Suprapubic skin (tissue), 4 donors: ENCODE data around the gene LRRC75A. TPM values are rescaled to one million over a fixed set of nuclear protein-coding genes. Genes with fewer than 3 reads are reported as not detected.
"Not testable (repeated sequence)": the region's sequence is repeated elsewhere in the genome, so short reads cannot be mapped to it uniquely, and the experiment has no call there.

Source experiments
- DNase-seq, 2 donors: peaks; one replicate each; pipeline ENCODE4 v3.0.0-alpha.2; 2019; ENCODE audit warnings: low spot score in 2 of 2
- H3K27ac ChIP-seq: fragments of 200-600 bp; sonication (generic); one replicate; pipeline ENCODE4 v1.5.1; 2019
- H3K27me3 ChIP-seq: fragments of 200-600 bp; sonication (generic); one replicate; pipeline ENCODE4 v1.5.1; 2019
- H3K36me3 ChIP-seq: fragments of 200-600 bp; sonication (generic); one replicate; pipeline ENCODE4 v1.5.1; 2019
- H3K4me1 ChIP-seq: fragments of 200-600 bp; sonication (generic); one replicate; pipeline ENCODE4 v1.5.1; 2019
- H3K4me3 ChIP-seq: fragments of 200-600 bp; sonication (generic); one replicate; pipeline ENCODE4 v1.5.1; 2019; ENCODE audit warnings: mild to moderate bottlenecking
- H3K9me3 ChIP-seq: fragments of 200-600 bp; sonication (generic); one replicate; pipeline ENCODE4 v1.5.1; 2019
- CTCF ChIP-seq, 2 donors: fragments of 200-600 bp in 1 of 2; fragments of 450-650 bp in 1 of 2; sonication (generic) in 1 of 2; IDR thresholded peaks; one replicate each; pipeline ENCODE4 v1.5.1; 2016 to 2019; ENCODE audit warnings: antibody characterized with exemption in 2 of 2, mild to moderate bottlenecking in 1 of 2, moderate library complexity in 1 of 2
- EP300 ChIP-seq: sonication (generic); formaldehyde crosslinking; IDR thresholded peaks from one replicate; pipeline ENCODE4 v1.6.1; 2017; ENCODE audit warnings: antibody characterized with exemption
- POLR2A ChIP-seq, 2 donors: fragments of 450-650 bp; IDR thresholded peaks; one replicate each; pipeline ENCODE4 v1.6.1; 2017; ENCODE audit warnings: antibody characterized with exemption in 2 of 2, mild to moderate bottlenecking in 2 of 2, moderate library complexity in 2 of 2
- POLR2AphosphoS5 ChIP-seq, 3 donors: sonication (generic); formaldehyde crosslinking; IDR thresholded peaks; one replicate each; pipeline ENCODE4 v1.6.1; 2017; ENCODE audit warnings: antibody characterized with exemption in 3 of 3
- WGBS: methylation state at CpG from one replicate; pipeline ENCODE4 v1.1.5; 2018; 5-methylcytosine and 5-hydroxymethylcytosine counted together
- total RNA-seq, 4 donors: library from RNA; depleted of rRNA; stranded (reverse); fragments of >200 nt; gene quantifications; one replicate each; pipeline ENCODE4 v1.1.0, GENCODE V29; 2016

Gene LRRC75A
- total RNA-seq, 4 donors from 2014 or later: 0.64 to 0.99 (median 0.90) TPM

- DNase-seq: no peak
- 6% methylated on average over 56 of the region's 67 CpGs for WGBS
- Histone ChIP-seq H3K27ac (peak overlapping the region; percentile 41), H3K9me3 (no peaks in the 10 kb centered on the region), H3K27me3 (no peaks in the 10 kb centered on the region), H3K4me1 (peaks cover 20% of the 10 kb centered on the region), H3K4me3 (peak overlapping the region; percentile 56), H3K36me3 (no peaks in the 10 kb centered on the region)
- no peak for TF ChIP-seq POLR2A (IDR thresholded peaks at IDR 0.05)
- TF ChIP-seq POLR2AphosphoS5 (IDR thresholded peaks at IDR 0.05): no peak
- TF ChIP-seq EP300: no peak
- TF ChIP-seq CTCF (IDR thresholded peaks at IDR 0.05): no peak
Measured at GRCh38 chr17:16406742-16407674, 85.0 kb downstream of the LRRC75A start.

GRCh38 chr17:16403847-16404246, 88.1 kb downstream of the LRRC75A start:
- peaks cover 20% of the 10 kb centered on the region for H3K4me1 ChIP-seq
- H3K27ac ChIP-seq, H3K27me3 ChIP-seq, H3K9me3 ChIP-seq, DNase-seq, H3K4me3 ChIP-seq, H3K36me3 ChIP-seq: not testable (repeated sequence)
- WGBS: 91% methylated on average over 9 of the region's 9 CpGs

- DNase-seq: no peak
- H3K27ac ChIP-seq: no peak overlapping the region
- H3K4me3 ChIP-seq: no peak overlapping the region
- no peak for TF ChIP-seq EP300
- no peak for TF ChIP-seq POLR2AphosphoS5 (IDR thresholded peaks at IDR 0.05)
- TF ChIP-seq POLR2A (IDR thresholded peaks at IDR 0.05): no peak
- TF ChIP-seq CTCF (IDR thresholded peaks at IDR 0.05): no peak
- H3K4me1 ChIP-seq: no peaks in the 10 kb centered on the region
- 51% methylated on average over 9 of the region's 9 CpGs for WGBS
- no peaks in the 10 kb centered on the region for H3K36me3 ChIP-seq
- no peaks in the 10 kb centered on the region for H3K27me3 ChIP-seq
- H3K9me3 ChIP-seq: no peaks in the 10 kb centered on the region
Measured at GRCh38 chr17:16398270-16399267, 93.4 kb downstream of the LRRC75A start.

GRCh38 chr17:16396693-16397092, 95.3 kb downstream of the LRRC75A start:
- H3K36me3 ChIP-seq, H3K4me3 ChIP-seq, H3K27ac ChIP-seq, H3K4me1 ChIP-seq, H3K9me3 ChIP-seq, H3K27me3 ChIP-seq, DNase-seq: not testable (repeated sequence)
- WGBS: 84% methylated on average over 2 of the region's 2 CpGs

- H3K27ac ChIP-seq, H3K4me3 ChIP-seq, H3K4me1 ChIP-seq, H3K9me3 ChIP-seq, DNase-seq, H3K36me3 ChIP-seq, H3K27me3 ChIP-seq: not testable (repeated sequence)
- 74% methylated on average over 4 of the region's 4 CpGs for WGBS
Measured at GRCh38 chr17:16395887-16396286, 96.1 kb downstream of the LRRC75A start.

- not testable (repeated sequence) for H3K4me1 ChIP-seq, DNase-seq, H3K36me3 ChIP-seq, H3K9me3 ChIP-seq, H3K27ac ChIP-seq, H3K27me3 ChIP-seq, H3K4me3 ChIP-seq
- 90% methylated on average over 11 of the region's 11 CpGs for WGBS
Measured at GRCh38 chr17:16392491-16392890, 99.5 kb downstream of the LRRC75A start.

Other genes starting within 250 kb of the LRRC75A start
- gene CENPV, start 138.7 kb downstream of the LRRC75A start, total RNA-seq: 1 to 10 TPM in 3 of 4 donors, under 1 TPM in 1; 0.70 to 3.7 (median 1.8) TPM
- 100 to 1,000 TPM; 469 to 764 (median 628) TPM for gene UBB, start 111.1 kb downstream of the LRRC75A start, total RNA-seq
- 10 to 100 TPM in 1 of 4 donors, 1 to 10 TPM in 3; 3.0 to 13.9 (median 7.9) TPM for gene TRPV2, start 76.6 kb downstream of the LRRC75A start, total RNA-seq
- gene ZNF287, start 77.0 kb upstream of the LRRC75A start, total RNA-seq: 10 to 100 TPM in 1 of 4 donors, 1 to 10 TPM in 3; 4.3 to 11.7 (median 6.4) TPM
- 1 to 10 TPM; 2.7 to 5.8 (median 3.3) TPM for gene ZNF624, start 161.7 kb upstream of the LRRC75A start, total RNA-seq
- 1 to 10 TPM; 1.2 to 6.2 (median 2.6) TPM for gene CCDC144A, start 198.0 kb upstream of the LRRC75A start, total RNA-seq